Measurements from ENCODE around the gene CSAD.

Gene CSAD, protein sequence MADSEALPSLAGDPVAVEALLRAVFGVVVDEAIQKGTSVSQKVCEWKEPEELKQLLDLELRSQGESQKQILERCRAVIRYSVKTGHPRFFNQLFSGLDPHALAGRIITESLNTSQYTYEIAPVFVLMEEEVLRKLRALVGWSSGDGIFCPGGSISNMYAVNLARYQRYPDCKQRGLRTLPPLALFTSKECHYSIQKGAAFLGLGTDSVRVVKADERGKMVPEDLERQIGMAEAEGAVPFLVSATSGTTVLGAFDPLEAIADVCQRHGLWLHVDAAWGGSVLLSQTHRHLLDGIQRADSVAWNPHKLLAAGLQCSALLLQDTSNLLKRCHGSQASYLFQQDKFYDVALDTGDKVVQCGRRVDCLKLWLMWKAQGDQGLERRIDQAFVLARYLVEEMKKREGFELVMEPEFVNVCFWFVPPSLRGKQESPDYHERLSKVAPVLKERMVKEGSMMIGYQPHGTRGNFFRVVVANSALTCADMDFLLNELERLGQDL

GRCh38 chr12:53180220-53180930, at the start of gene CSAD, which contains the start of gene ZNF740:
Gene CSAD, minus strand, starts transcription at chr12:53180925. Its CDS starts 7,455 bp downstream, at chr12:53173470.
Gene ZNF740, plus strand, starts transcription at chr12:53180722. Its CDS starts 1,262 bp downstream, at chr12:53181984.
- H3K4me1 ChIP-seq (ENCODE audit: control insufficient read depth, insufficient read depth, low read length), result peaks cover 40% of the 10 kb centered on the region
- H3K36me3 ChIP-seq (ENCODE audit: control insufficient read depth in 2 of 2, insufficient read depth in 2 of 2, low read length in 2 of 2), result peaks cover 20 to 25% of the 10 kb centered on the region in 2 donors
- H3K9me3 ChIP-seq (ENCODE audit: control insufficient read depth in 2 of 2, low read length in 2 of 2), result no peaks in the 10 kb centered on the region
- peak within 1 kb of the TSS; percentile 96 for H3K27ac ChIP-seq (ENCODE audit: low read length)
- H3K4me3 ChIP-seq (ENCODE audit: low read length in 2 of 2), result peak within 1 kb of the TSS; percentile 86 to 87
- H3K27me3 ChIP-seq (ENCODE audit: control insufficient read depth in 1 of 2, insufficient read depth in 2 of 2, low read length in 2 of 2), result no peaks in the 10 kb centered on the region
- H3K9ac ChIP-seq (ENCODE audit: low read length in 2 of 2), result peak within 1 kb of the TSS; percentile 75 to 95

- no peaks in the 10 kb centered on the region for H3K27me3 ChIP-seq (ENCODE audit: control insufficient read depth in 1 of 2, insufficient read depth in 2 of 2, low read length in 2 of 2)
- H3K4me3 ChIP-seq (ENCODE audit: low read length in 2 of 2), result peak overlapping the region in 1 of 2 donors; percentile 81
- H3K4me1 ChIP-seq (ENCODE audit: control insufficient read depth, insufficient read depth, low read length), result peaks cover 52% of the 10 kb centered on the region
- no peaks in the 10 kb centered on the region for H3K9me3 ChIP-seq (ENCODE audit: control insufficient read depth in 2 of 2, low read length in 2 of 2)
- no peak overlapping the region for H3K9ac ChIP-seq (ENCODE audit: low read length in 2 of 2)
- H3K27ac ChIP-seq (ENCODE audit: low read length), result peak overlapping the region; percentile 80
- H3K36me3 ChIP-seq (ENCODE audit: control insufficient read depth in 2 of 2, insufficient read depth in 2 of 2, low read length in 2 of 2), result peaks cover 0 to 4% of the 10 kb centered on the region in 2 donors
Measured at GRCh38 chr12:53230108-53230845, 49.6 kb upstream of the CSAD start.

- H3K36me3 ChIP-seq (ENCODE audit: control insufficient read depth in 2 of 2, insufficient read depth in 2 of 2, low read length in 2 of 2), result peaks cover 0 to 4% of the 10 kb centered on the region in 2 donors
- no peak overlapping the region for H3K9ac ChIP-seq (ENCODE audit: low read length in 2 of 2)
- no peak overlapping the region for H3K4me3 ChIP-seq (ENCODE audit: low read length in 2 of 2)
- peaks cover 56% of the 10 kb centered on the region for H3K4me1 ChIP-seq (ENCODE audit: control insufficient read depth, insufficient read depth, low read length)
- no peak overlapping the region for H3K27ac ChIP-seq (ENCODE audit: low read length)
- no peaks in the 10 kb centered on the region for H3K27me3 ChIP-seq (ENCODE audit: control insufficient read depth in 1 of 2, insufficient read depth in 2 of 2, low read length in 2 of 2)
- no peaks in the 10 kb centered on the region for H3K9me3 ChIP-seq (ENCODE audit: control insufficient read depth in 2 of 2, low read length in 2 of 2)
Measured at GRCh38 chr12:53229454-53229853, 48.7 kb upstream of the CSAD start.

DNA sequence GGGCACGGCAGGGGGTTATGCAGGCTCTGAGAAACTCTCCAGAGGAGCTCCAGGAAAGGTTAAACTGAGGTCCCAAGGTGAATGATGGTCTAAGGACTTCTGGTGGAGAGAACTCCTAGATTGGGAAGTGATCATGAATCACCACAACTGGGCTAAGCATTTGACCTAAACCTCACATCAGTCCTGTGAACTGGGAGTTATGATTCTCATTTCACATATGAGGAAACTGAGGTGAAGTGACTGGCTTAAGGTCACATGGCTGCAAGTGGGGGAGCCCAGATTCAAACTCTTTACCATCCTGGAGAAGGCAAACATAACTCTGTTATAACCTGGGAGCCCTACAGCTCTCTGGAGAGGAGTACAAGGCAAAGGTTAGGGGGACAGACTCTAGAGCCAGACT, 47.1 kb upstream of the CSAD start:
- H3K4me3 ChIP-seq (ENCODE audit: low read length in 2 of 2), result no peak overlapping the region
- H3K9me3 ChIP-seq (ENCODE audit: control insufficient read depth in 2 of 2, low read length in 2 of 2), result no peaks in the 10 kb centered on the region
- H3K36me3 ChIP-seq (ENCODE audit: control insufficient read depth in 2 of 2, insufficient read depth in 2 of 2, low read length in 2 of 2), result peaks cover 0 to 6% of the 10 kb centered on the region in 2 donors
- H3K27ac ChIP-seq (ENCODE audit: low read length), result no peak overlapping the region
- H3K9ac ChIP-seq (ENCODE audit: low read length in 2 of 2), result no peak overlapping the region
- H3K27me3 ChIP-seq (ENCODE audit: control insufficient read depth in 1 of 2, insufficient read depth in 2 of 2, low read length in 2 of 2), result no peaks in the 10 kb centered on the region
- peaks cover 57% of the 10 kb centered on the region for H3K4me1 ChIP-seq (ENCODE audit: control insufficient read depth, insufficient read depth, low read length)

- Histone ChIP-seq H3K4me3 (ENCODE audit: low read length in 2 of 2) (no peak overlapping the region), H3K4me1 (ENCODE audit: control insufficient read depth, insufficient read depth, low read length) (peaks cover 57% of the 10 kb centered on the region), H3K36me3 (ENCODE audit: control insufficient read depth in 2 of 2, insufficient read depth in 2 of 2, low read length in 2 of 2) (peaks cover 0 to 6% of the 10 kb centered on the region in 2 donors), H3K9me3 (ENCODE audit: control insufficient read depth in 2 of 2, low read length in 2 of 2) (no peaks in the 10 kb centered on the region), H3K27me3 (ENCODE audit: control insufficient read depth in 1 of 2, insufficient read depth in 2 of 2, low read length in 2 of 2) (no peaks in the 10 kb centered on the region), H3K9ac (ENCODE audit: low read length in 2 of 2) (no peak overlapping the region), H3K27ac (ENCODE audit: low read length) (no peak overlapping the region)
Measured at GRCh38 chr12:53227341-53227740, 46.6 kb upstream of the CSAD start.

GRCh38 chr12:53226815-53227214, 46.1 kb upstream of the CSAD start:
- H3K4me3 ChIP-seq (ENCODE audit: low read length in 2 of 2), result no peak overlapping the region
- peaks cover 58% of the 10 kb centered on the region for H3K4me1 ChIP-seq (ENCODE audit: control insufficient read depth, insufficient read depth, low read length)
- H3K27ac ChIP-seq (ENCODE audit: low read length), result no peak overlapping the region

GRCh38 chr12:53225635-53226424, 45.1 kb upstream of the CSAD start:
- Histone ChIP-seq H3K36me3 (ENCODE audit: control insufficient read depth in 2 of 2, insufficient read depth in 2 of 2, low read length in 2 of 2) (peaks cover 0 to 6% of the 10 kb centered on the region in 2 donors), H3K27ac (ENCODE audit: low read length) (peak overlapping the region; percentile 99), H3K27me3 (ENCODE audit: control insufficient read depth in 1 of 2, insufficient read depth in 2 of 2, low read length in 2 of 2) (no peaks in the 10 kb centered on the region), H3K9me3 (ENCODE audit: control insufficient read depth in 2 of 2, low read length in 2 of 2) (no peaks in the 10 kb centered on the region), H3K4me3 (ENCODE audit: low read length in 2 of 2) (no peak overlapping the region), H3K4me1 (ENCODE audit: control insufficient read depth, insufficient read depth, low read length) (peaks cover 52% of the 10 kb centered on the region), H3K9ac (ENCODE audit: low read length in 2 of 2) (no peak overlapping the region)

More at GRCh38 chr12:53226815-53227214, 46.1 kb upstream of the CSAD start:
- Histone ChIP-seq H3K36me3 (ENCODE audit: control insufficient read depth in 2 of 2, insufficient read depth in 2 of 2, low read length in 2 of 2) (peaks cover 0 to 6% of the 10 kb centered on the region in 2 donors), H3K27me3 (ENCODE audit: control insufficient read depth in 1 of 2, insufficient read depth in 2 of 2, low read length in 2 of 2) (no peaks in the 10 kb centered on the region), H3K9me3 (ENCODE audit: control insufficient read depth in 2 of 2, low read length in 2 of 2) (no peaks in the 10 kb centered on the region), H3K9ac (ENCODE audit: low read length in 2 of 2) (no peak overlapping the region)

- Histone ChIP-seq H3K9ac (ENCODE audit: low read length in 2 of 2) (peak overlapping the region in 1 of 2 donors; percentile 29), H3K27ac (ENCODE audit: low read length) (peak overlapping the region; percentile 99), H3K4me1 (ENCODE audit: control insufficient read depth, insufficient read depth, low read length) (peaks cover 51% of the 10 kb centered on the region), H3K4me3 (ENCODE audit: low read length in 2 of 2) (no peak overlapping the region), H3K9me3 (ENCODE audit: control insufficient read depth in 2 of 2, low read length in 2 of 2) (no peaks in the 10 kb centered on the region), H3K36me3 (ENCODE audit: control insufficient read depth in 2 of 2, insufficient read depth in 2 of 2, low read length in 2 of 2) (peaks cover 0 to 6% of the 10 kb centered on the region in 2 donors), H3K27me3 (ENCODE audit: control insufficient read depth in 1 of 2, insufficient read depth in 2 of 2, low read length in 2 of 2) (no peaks in the 10 kb centered on the region)
Measured at GRCh38 chr12:53224897-53225634, 44.3 kb upstream of the CSAD start.

DNA sequence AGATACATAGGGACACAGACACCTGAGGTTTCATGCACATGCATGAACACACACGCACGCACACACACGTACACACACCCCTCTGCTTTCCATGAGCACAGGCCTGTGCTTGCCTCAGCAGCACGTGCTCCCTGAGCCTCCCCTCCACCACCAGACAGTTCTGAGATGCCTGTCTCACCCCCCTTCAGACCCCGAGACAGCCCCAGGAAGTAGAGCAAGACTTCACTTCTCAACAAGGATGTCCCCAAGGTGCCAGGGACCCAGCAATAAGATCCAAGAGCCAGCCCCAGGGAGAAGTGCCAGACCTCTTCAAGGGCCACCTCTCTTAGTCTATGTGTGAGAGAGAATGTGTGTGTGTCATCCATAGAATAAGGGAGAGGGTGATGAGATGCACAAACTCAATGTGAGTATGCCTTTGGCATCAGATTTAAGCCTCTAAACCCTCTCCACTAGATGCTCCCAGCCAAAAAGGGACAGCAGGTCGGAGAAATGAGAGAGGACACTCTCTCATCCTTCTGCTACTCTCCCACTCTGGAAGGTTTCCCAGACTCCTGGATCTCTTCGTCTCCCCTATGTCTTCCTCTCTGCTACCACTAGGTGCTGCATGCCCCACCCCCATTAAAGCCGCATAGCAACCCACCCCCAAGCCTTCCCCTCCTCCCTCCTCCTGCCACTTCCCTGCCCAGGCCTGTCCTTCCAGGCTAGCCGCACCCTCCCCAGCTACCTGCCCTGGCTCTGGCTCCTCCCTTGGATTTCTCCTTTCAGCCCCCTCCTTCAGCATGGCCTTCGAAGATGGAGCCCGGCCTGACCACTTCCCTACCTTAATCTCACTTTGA, 43.6 kb upstream of the CSAD start:
- Histone ChIP-seq H3K36me3 (ENCODE audit: control insufficient read depth in 2 of 2, insufficient read depth in 2 of 2, low read length in 2 of 2) (peaks cover 0 to 6% of the 10 kb centered on the region in 2 donors), H3K9me3 (ENCODE audit: control insufficient read depth in 2 of 2, low read length in 2 of 2) (no peaks in the 10 kb centered on the region), H3K27ac (ENCODE audit: low read length) (peak overlapping the region; percentile 99), H3K4me1 (ENCODE audit: control insufficient read depth, insufficient read depth, low read length) (peaks cover 49% of the 10 kb centered on the region), H3K9ac (ENCODE audit: low read length in 2 of 2) (peak overlapping the region; percentile 29 to 41), H3K4me3 (ENCODE audit: low read length in 2 of 2) (no peak overlapping the region), H3K27me3 (ENCODE audit: control insufficient read depth in 1 of 2, insufficient read depth in 2 of 2, low read length in 2 of 2) (no peaks in the 10 kb centered on the region)

All from stomach smooth muscle (tissue), 2 donors.